GM19395 (cell line): Measurements from ENCODE around the gene DUS2.
"Not testable (repeated sequence)": the region's sequence is repeated elsewhere in the genome, so short reads cannot be mapped to it uniquely, and the experiment has no call there.

Source experiments
- ATAC-seq: cut with Tn5 transposase; IDR thresholded peaks from one replicate; pipeline ENCODE4 v1.9.1; 2021; ENCODE audit warnings: mild to moderate bottlenecking, moderate library complexity; ENCODE audit not compliant: unreplicated experiment

Gene DUS2

DNA sequence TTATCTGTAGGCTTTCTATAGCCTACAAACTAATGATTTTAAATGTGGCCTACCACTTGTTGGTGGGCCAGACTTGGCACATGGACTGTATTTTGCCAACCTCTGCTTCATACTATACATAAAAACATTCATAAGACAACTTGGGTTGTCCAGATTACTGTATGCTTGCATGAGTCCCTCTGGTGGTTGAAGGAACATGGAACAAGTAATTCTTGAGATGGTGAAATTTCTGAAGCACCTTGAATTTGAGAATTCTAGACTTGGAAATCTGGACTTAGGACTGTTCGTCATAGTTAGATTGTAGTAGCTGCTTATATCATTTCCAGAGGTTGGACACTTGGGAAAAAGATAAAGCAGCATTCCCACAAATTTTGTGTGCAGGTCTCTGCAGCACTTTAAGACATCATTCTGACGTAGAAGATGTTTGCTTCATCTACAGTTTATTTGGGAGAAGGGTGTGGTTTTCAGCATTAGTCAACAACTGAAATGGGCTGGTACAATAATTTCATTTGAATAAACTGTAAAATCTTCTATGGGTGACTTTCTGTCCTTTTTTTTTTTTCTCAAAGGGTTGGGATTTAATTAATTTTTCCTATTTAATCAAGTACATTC is 93.3 kb downstream of the DUS2 start:
- no peak for ATAC-seq

DNA sequence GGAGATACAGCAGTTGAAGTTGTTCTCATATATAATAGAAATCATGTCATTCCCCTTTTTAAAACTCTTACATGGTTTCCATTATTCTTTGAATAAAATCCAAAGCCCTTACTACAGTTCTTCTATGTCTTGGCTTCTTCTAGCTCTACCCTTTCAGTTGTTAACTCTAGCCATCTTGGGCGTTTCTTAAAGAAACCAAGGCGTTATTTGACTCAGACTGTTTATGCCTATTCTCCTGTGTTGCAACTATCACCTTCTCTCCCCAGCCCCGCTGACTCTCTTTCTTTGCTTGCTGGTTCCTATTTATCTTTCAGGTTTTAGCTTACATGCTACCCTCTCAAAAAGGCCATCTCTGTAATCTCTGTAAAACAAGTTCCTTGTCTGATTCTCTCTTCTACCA is 94.8 kb downstream of the DUS2 start:
- no peak for ATAC-seq

GRCh38 chr16:68118954-68119353 is 95.9 kb downstream of the DUS2 start:
- peak; percentile 56 for ATAC-seq

- not testable (repeated sequence) for ATAC-seq
Measured at GRCh38 chr16:68120496-68120895, 97.4 kb downstream of the DUS2 start.

DNA sequence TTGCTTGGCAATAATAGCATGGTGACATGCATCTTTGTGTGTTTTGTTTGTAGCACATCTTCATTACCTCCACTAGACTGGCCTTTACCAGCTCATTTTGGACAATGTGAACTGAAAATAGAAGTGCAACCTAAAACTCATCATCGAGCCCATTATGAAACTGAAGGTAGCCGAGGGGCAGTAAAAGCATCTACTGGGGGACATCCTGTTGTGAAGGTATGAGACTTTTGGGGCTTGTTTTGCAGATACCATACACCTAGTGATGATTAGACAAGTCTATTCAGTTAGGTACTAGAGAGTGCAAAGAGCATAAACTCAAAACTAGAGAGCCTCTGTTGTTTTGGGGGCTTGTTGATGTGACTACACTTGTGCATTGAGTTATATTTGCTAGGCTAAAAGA is 103.3 kb downstream of the DUS2 start:
- ATAC-seq = peak; percentile 63

DNA sequence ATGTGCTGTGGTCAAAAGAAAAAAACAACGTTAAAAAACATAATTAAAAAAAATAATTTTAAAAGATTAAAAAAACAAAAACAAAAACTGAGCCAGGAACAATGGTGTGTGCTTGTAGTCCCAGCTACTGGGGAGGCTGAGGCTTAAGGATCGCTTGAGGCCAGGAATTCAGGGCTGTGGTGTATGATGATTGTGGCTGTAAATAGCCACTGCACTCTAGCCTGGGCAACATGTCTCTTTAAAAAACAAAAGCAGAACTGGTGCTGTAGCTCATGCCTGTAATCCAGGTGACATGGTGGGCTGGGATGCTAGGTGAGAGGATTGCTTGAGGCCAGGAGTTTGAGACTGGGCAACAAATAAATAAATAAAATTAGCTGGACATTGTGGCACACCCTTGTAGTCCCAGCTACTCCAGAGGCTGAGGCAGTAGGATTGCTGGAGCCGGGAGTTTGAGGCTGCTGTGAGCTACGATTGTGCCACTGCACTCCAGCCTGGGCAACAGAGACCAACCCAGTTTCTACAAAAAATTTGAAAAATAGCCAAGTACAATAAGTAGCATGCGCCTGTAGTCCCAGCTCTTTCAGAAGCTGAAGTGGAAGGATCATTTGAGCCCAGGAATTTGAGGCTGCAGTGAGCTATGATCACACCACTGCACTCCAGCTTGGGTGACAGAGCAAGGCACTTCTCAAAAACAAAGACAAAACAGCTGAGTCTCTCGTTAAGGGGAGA is 105.7 kb downstream of the DUS2 start:
- no peak for ATAC-seq
